GM19099 (cell line): Measurements from ENCODE around the gene NACA2.

Experiments
- POLR2A ChIP-seq: IDR thresholded peaks from 3 replicates; pipeline ENCODE4 v1.6.1; 2011; ENCODE audit warnings: low read depth; ENCODE audit not compliant: insufficient read length; ENCODE audit errors: extremely low read depth

Gene NACA2

GRCh38 chr17:61591018-61591417, at the start of gene NACA2:
Gene NACA2 (minus strand): TSS chr17:61591219. CDS start chr17:61591180, 39 bp downstream.
- no peak for TF ChIP-seq POLR2A

GRCh38 chr17:61639818-61640217, 48.8 kb upstream of the NACA2 start:
- TF ChIP-seq POLR2A: no peak

- TF ChIP-seq POLR2A: no peak
Measured at GRCh38 chr17:61638087-61638486, 47.1 kb upstream of the NACA2 start.

- TF ChIP-seq POLR2A: no peak
Measured at GRCh38 chr17:61635913-61636432, 45.0 kb upstream of the NACA2 start.

DNA sequence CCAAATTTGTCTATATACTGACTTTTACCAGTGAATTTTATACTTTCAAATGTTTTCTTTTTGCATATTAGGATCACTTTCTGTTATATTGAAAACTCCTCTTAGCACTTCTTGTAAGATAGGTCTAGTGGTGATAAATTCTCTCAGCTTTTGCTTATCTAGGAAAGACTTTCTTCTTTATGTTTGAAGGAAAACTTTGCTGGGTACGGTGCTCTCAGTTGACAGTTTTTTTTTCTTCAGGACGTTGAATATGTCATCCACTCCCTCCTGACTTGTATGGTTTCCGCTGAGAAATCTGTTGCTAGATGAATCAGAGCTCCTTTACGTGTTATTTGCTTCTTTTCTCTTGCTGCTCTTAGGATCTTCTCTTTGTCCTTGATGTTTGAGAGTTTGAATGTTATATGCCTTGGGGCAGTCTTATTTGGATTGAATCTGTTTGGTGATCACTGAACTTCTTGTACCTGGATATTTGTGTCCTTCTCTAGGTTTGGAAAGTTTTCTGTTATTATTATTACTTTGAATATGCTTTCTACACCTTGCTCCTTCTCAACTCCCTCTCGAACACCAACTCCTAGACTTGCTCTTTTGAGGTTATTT, 44.0 kb upstream of the NACA2 start:
- no peak for TF ChIP-seq POLR2A

- no peak for TF ChIP-seq POLR2A
Measured at GRCh38 chr17:61634011-61634539, 43.1 kb upstream of the NACA2 start.

- TF ChIP-seq POLR2A: no peak
Measured at GRCh38 chr17:61632826-61633225, 41.8 kb upstream of the NACA2 start.

DNA sequence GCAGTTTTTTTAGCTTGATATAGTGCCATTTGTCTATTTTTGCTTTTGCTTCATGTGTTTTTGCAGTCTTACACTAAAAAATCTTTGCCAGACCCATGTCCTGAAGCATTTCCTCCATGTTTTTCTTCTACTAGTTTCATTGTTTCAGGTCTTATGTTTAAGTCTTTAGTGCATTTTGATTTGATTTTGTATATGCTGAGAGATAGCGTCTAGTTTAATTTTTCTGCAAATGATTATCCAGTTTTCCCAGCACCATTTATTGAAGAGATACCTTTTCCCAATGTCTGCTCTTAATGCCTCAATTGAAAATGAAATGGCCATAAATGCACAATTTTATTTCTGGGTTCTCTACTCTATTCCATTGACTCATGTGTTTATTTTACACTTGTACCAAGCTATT, 40.8 kb upstream of the NACA2 start:
- TF ChIP-seq POLR2A: no peak

DNA sequence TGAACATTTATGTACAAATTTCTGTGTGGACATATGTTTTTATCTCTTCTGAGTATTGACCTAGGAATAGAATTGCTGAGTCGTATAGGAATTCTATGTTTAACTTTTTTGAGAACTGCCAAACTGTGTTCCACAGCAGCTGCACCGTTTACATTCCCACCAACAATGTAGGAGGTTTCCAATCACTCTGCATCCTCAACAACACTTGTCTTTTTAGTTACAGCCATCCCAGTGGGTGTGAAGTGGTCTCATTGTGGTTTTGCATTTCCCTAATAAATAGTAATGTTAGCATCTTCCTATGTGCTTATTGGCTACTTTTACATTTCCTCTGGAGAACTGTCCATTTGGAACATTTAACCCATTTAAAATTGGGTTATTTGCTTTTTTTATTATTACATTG, 36.6 kb upstream of the NACA2 start:
- no peak for TF ChIP-seq POLR2A

DNA sequence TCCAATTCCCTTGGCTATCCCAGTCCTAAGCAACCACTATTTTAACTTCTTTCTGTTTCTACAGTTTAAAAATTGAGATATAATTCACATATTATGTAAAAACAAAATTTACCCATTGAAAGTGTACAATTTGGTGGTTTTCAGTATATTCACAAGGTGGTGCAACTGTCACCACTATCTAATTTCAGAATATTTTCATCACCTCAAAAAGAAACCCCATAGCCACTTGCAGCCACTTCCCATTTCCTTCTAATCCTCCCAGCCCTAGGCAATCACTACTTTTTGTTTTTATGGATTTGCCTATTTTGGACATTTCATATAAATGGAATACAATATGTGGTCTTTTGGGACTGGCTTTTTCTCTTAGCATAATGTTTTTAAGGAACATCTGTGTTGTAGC, 36.1 kb upstream of the NACA2 start:
- no peak for TF ChIP-seq POLR2A

DNA sequence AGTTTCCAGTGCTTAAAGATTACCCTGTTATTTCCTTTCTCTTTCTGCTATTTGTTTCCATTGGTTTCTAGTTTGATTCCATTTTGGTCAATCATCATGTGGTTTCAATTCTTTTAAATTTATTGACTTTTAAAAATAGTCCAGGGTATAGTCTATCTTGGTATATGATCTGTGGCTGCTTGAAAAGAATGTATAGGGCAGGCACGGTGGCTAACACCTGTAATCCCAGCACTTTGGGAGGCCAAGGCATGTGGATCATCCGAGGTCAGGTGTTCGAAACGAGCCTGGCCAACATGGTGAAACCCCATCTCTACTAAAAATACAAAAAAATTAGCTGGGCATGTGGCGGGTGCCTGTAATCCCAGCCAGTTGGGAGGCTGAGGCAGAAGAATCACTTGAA, 34.5 kb upstream of the NACA2 start:
- TF ChIP-seq POLR2A: no peak

DNA sequence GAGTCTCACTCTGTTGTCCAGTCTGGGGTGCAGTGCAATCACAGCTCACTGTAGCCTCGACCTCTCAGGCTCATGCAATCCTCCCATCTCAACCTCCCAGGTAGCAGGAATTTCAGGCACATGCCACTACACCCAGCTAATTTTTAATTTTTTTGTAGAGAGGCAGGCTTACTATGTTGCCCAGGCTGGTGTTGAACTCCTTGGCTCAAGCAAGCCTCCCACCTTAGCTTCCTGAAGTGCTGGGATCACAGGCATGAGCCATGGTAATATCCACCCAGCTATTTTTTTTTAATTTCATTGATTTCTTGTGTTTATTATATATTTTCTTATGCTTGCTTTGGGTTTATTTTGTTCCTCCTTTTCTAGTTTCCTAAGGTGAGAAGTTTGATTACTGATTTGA, 33.9 kb upstream of the NACA2 start:
- TF ChIP-seq POLR2A: no peak

DNA sequence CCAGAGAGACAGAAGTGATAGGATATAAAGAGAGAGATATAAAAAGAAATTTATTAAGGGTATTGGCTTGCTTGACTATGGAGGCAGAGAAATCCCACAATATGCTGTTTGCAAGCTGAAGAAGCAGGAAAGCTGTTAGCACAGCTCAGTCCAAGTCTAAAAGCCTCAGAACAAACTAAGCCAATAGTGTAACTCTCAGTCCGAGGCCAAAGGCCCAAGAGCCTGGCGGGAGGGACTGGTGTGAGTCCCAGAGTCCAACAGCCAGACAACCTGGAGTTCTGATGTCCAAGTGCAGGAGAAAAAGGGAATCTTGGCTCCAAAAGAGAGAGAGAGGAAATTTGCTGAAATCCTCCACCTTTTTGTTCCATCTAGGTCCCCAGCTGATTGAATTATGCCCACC, 30.3 kb upstream of the NACA2 start:
- no peak for TF ChIP-seq POLR2A

- no peak for TF ChIP-seq POLR2A
Measured at GRCh38 chr17:61619953-61620352, 28.9 kb upstream of the NACA2 start.

DNA sequence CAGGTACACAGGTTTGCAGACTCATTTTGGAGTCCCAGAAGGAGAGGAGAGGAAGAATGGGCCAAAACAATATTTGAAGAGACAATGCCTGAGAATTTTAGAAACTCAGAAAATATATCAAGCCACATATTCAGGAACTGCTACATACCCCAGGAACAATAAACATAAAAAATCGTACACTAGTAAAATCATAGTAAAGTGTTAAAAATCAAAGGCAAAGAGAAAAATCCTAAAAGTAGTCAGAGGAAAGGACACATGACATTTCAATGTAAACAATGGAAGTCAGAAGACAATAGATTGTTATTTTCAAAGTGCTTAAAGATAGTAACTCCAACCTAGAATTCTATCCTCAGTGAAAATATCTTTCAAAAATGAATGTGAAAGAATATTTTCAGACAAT, 28.5 kb upstream of the NACA2 start:
- no peak for TF ChIP-seq POLR2A

DNA sequence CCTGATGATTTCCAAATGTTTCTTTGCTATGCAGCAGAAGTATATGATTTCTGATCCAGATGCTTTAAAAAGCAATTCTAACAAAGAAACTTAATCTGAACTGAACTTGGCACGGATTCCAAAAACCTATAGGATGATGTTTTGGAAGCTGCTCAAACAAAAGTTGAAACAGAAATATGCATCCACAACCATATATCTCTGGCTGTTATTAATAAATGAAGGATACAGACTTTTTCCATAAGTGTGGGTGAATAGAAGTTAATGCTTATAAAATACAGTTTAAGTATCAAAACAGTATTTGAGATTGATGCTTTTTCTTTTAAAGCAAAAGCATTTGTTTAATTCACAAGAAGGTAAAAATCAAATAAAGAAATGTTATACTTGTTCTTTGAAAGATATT, 27.9 kb upstream of the NACA2 start:
- TF ChIP-seq POLR2A: no peak

- no peak for TF ChIP-seq POLR2A
Measured at GRCh38 chr17:61617330-61617729, 26.3 kb upstream of the NACA2 start.
